MCF 10A (cell line): ENCODE results near the gene TFIP11. TPM values are rescaled to one million over a fixed set of nuclear protein-coding genes. Genes with fewer than 3 reads are reported as not detected.

Experiments
- BruUV-seq: library from RNA; stranded (reverse); fragments of 400-500 nt; replicated peaks from 2 replicates; lab custom pipeline; 2021; lab: Mats Ljungman, UMichigan
- CTCF ChIA-PET: fragments of 300-600 bp; sonication (Branson Sonifier 250); formaldehyde crosslinking; extraction: SDS; loops from one replicate; lab custom pipeline; 2021; ENCODE audit warnings: antibody characterized with exemption, inconsistent platforms; lab: Yijun Ruan, JAX
- POLR2A ChIA-PET: fragments of 300-600, 350-650 bp; sonication (Branson Sonifier 250); formaldehyde crosslinking; extraction: SDS; loops from one replicate; lab custom pipeline; 2020; ENCODE audit warnings: antibody characterized with exemption, inconsistent platforms; lab: Yijun Ruan, JAX
- DNase-seq: peaks from one replicate; pipeline ENCODE4 v3.0.0-alpha.2; 2018; ENCODE audit not compliant: unreplicated experiment
- H3K27ac Mint-ChIP-seq: one replicate; pipeline ENCODE4 v1.8.0; 2022; ENCODE audit warnings: mild to moderate bottlenecking, low read depth, mixed read lengths; ENCODE audit not compliant: unreplicated experiment
- H3K27me3 Mint-ChIP-seq: one replicate; pipeline ENCODE4 v1.8.0; 2022; ENCODE audit warnings: mixed read lengths; ENCODE audit not compliant: insufficient read depth, unreplicated experiment
- H3K36me3 Mint-ChIP-seq: one replicate; pipeline ENCODE4 v1.8.0; 2022; ENCODE audit warnings: mild to moderate bottlenecking, moderate library complexity, mixed read lengths; ENCODE audit not compliant: insufficient read depth, unreplicated experiment
- H3K4me1 Mint-ChIP-seq: one replicate; pipeline ENCODE4 v1.8.0; 2022; ENCODE audit warnings: mixed read lengths; ENCODE audit not compliant: insufficient read depth, unreplicated experiment
- H3K4me3 Mint-ChIP-seq: one replicate; pipeline ENCODE4 v1.8.0; 2022; ENCODE audit warnings: mild to moderate bottlenecking, moderate library complexity, mixed read lengths; ENCODE audit not compliant: unreplicated experiment
- H3K9me3 Mint-ChIP-seq: one replicate; pipeline ENCODE4 v1.8.0; 2022; ENCODE audit warnings: mixed read lengths; ENCODE audit not compliant: unreplicated experiment
- intact Hi-C: fragments of 100-400 bp; cut with micrococcal nuclease; formaldehyde crosslinking; loops from 2 replicates; pipeline ENCODE4 v1.14.1; 2022
- total RNA-seq: library from RNA; stranded (reverse); gene quantifications from 2 replicates; pipeline ENCODE4 v1.2.3, GENCODE V29; 2022
- TF ChIP-seq, protein P1 (sequence below): fragments of 200-600 bp; IDR thresholded peaks from one replicate; pipeline ENCODE4 v1.8.0; 2022; ENCODE audit warnings: antibody characterized with exemption, mild to moderate bottlenecking; ENCODE audit not compliant: unreplicated experiment

The TFIP11 gene
- total RNA-seq, 1 experiment from 2014 or later: 41.0 TPM

DNA sequence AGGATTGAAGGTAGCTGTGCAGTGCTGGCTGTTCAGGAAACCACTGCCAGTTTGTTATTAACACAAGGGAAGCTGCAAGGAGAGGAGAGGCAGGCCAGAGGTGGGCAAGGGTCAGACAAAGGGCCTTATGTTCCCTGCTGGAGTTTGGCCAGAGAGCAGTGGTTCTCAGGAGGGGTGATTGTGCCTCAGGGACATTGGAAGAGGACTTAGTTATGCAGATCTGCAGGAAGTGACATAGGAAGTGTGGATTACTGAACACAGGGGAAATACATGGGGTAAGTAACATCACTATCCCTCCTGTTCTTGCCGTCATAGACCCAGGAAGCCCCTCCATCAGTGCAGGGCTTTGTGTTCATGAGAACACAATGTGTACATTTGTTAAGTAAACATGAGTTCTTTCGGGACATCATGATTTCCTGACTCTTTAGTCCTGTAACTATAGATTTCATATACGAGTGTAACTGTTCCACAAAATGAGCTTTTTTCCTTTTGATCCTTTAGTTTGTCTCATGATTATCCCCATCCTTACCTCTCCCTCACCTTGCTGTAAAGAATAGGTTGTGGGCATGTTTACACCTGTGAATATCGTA is 22.7 kb downstream of the TFIP11 start:
- no peak overlapping the region for H3K4me3 Mint-ChIP-seq
- H3K27ac Mint-ChIP-seq: no peak overlapping the region
- BruUV-seq: no TSS peak
- ChIA-PET CTCF (interaction anchor here (0.6 kb wide), 1 partner anchor 62 kb away, joined by 3 read pairs; no protein-coding TSS in a partner anchor), POLR2A (no interaction called here)
- intact Hi-C loops: no loop called here
- H3K4me1 Mint-ChIP-seq: peaks cover 25% of the 10 kb centered on the region
- H3K9me3 Mint-ChIP-seq: no peaks in the 10 kb centered on the region
- H3K36me3 Mint-ChIP-seq: peaks cover 69% of the 10 kb centered on the region
- DNase-seq: no peak
- no peaks in the 10 kb centered on the region for H3K27me3 Mint-ChIP-seq
- TF ChIP-seq, protein P1, sequence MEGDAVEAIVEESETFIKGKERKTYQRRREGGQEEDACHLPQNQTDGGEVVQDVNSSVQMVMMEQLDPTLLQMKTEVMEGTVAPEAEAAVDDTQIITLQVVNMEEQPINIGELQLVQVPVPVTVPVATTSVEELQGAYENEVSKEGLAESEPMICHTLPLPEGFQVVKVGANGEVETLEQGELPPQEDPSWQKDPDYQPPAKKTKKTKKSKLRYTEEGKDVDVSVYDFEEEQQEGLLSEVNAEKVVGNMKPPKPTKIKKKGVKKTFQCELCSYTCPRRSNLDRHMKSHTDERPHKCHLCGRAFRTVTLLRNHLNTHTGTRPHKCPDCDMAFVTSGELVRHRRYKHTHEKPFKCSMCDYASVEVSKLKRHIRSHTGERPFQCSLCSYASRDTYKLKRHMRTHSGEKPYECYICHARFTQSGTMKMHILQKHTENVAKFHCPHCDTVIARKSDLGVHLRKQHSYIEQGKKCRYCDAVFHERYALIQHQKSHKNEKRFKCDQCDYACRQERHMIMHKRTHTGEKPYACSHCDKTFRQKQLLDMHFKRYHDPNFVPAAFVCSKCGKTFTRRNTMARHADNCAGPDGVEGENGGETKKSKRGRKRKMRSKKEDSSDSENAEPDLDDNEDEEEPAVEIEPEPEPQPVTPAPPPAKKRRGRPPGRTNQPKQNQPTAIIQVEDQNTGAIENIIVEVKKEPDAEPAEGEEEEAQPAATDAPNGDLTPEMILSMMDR: no peak

DNA sequence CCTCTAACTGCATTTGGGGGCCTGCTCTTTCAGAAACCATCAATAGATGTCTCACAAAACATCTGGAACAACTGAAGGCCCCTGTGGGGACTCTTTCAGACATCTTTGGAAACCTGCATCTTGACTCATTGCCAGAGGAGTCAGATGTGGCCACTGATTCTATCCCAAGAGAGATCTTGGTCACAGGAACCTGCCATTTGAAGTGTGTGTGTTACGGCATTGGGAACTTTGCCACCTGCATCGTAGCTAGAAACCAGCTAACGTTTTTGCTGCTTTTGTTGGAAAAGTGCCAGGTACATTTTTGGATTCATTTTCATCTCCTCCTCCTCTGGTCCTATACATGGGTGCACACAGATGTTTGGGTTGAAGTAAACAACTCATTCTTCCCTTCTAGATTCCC is 24.3 kb downstream of the TFIP11 start:
- DNase-seq: no peak
- H3K9me3 Mint-ChIP-seq: no peaks in the 10 kb centered on the region
- peaks cover 58% of the 10 kb centered on the region for H3K36me3 Mint-ChIP-seq
- TF ChIP-seq, protein P1: no peak
- peaks cover 17% of the 10 kb centered on the region for H3K4me1 Mint-ChIP-seq
- H3K27ac Mint-ChIP-seq: peak overlapping the region; percentile 35
- H3K27me3 Mint-ChIP-seq: no peaks in the 10 kb centered on the region
- BruUV-seq: no TSS peak
- H3K4me3 Mint-ChIP-seq: no peak overlapping the region
- ChIA-PET POLR2A (no interaction called here), CTCF (no interaction called here)
- intact Hi-C loops: no loop called here

DNA sequence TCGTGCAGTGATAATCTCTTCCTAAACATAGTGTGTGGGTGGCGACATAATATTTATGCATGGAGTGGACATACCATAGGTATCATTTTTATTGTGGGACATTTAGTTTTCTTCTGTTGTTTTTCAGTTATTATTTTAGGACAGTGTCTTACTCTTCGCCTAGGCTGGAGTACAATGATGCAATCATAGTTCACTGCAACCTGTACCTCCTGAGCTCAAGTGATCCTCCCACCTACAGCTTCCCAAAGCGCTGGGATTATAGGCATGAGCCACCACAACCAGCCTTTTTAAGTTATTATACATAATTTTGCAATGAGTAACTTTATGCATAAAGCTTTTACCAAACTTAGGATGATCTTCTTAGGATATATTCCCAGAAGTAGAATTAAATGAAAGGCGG is 25.9 kb downstream of the TFIP11 start:
- H3K27me3 Mint-ChIP-seq: no peaks in the 10 kb centered on the region
- no peak for DNase-seq
- ChIA-PET CTCF (interaction anchor here (0.6 to 2.8 kb wide), 3 partner anchors 15 to 1428 kb away, joined by 3 to 9 read pairs (median 3); no protein-coding TSS in a partner anchor), POLR2A (interaction anchor here (0.5 to 6.1 kb wide), 2 partner anchors 14 to 162 kb away, joined by 4 to 62 read pairs; no protein-coding TSS in a partner anchor)
- H3K4me1 Mint-ChIP-seq: peaks cover 31% of the 10 kb centered on the region
- TF ChIP-seq, protein P1: no peak
- peaks cover 44% of the 10 kb centered on the region for H3K36me3 Mint-ChIP-seq
- peak overlapping the region; percentile 19 for H3K4me3 Mint-ChIP-seq
- peak overlapping the region; percentile 99 for H3K27ac Mint-ChIP-seq
- intact Hi-C loops: no loop called here
- no TSS peak for BruUV-seq
- H3K9me3 Mint-ChIP-seq: no peaks in the 10 kb centered on the region

- Mint-ChIP-seq H3K9me3 (no peaks in the 10 kb centered on the region), H3K36me3 (peaks cover 39% of the 10 kb centered on the region), H3K4me1 (peaks cover 35% of the 10 kb centered on the region), H3K27me3 (no peaks in the 10 kb centered on the region), H3K27ac (peak overlapping the region; percentile 99), H3K4me3 (peak overlapping the region; percentile 95)
- TF ChIP-seq, protein P1: no peak
- CTCF ChIA-PET: interaction anchor here (0.6 to 2.8 kb wide), 3 partner anchors 16 to 1429 kb away, joined by 3 to 9 read pairs (median 3); no protein-coding TSS in a partner anchor
- POLR2A ChIA-PET: interaction anchor here (0.5 to 6.1 kb wide), 4 partner anchors 8 to 163 kb away, joined by 4 to 62 read pairs (median 60); partner anchors contain the start of gene TFIP11
- no TSS peak for BruUV-seq
- intact Hi-C loops: no loop called here
- DNase-seq: no peak
These were observed 26.4 kb downstream of the TFIP11 start for GRCh38 chr22:26485806-26486390.
